SIG-M5 (cell line): Measurements from ENCODE around the gene IFT74.

ENCODE experiments used
- DNase-seq: peaks from one replicate; lab custom pipeline; 2025; lab: John Stamatoyannopoulos, UW

The IFT74 gene

GRCh38 chr9:26955921-26956859, at the start of gene IFT74:
Gene IFT74, plus strand, starts transcription at chr9:26956412. Its CDS starts 5,556 bp downstream, at chr9:26961968.
- DNase-seq: peak; percentile 76

GRCh38 chr9:26913138-26913668, 43.0 kb upstream of the IFT74 start:
- DNase-seq: no peak

GRCh38 chr9:26919698-26920097, 36.5 kb upstream of the IFT74 start:
- no peak for DNase-seq

- no peak for DNase-seq
Measured at GRCh38 chr9:26925609-26926008, 30.6 kb upstream of the IFT74 start.

- DNase-seq: no peak
Measured at GRCh38 chr9:26928902-26929495, 27.2 kb upstream of the IFT74 start.

GRCh38 chr9:26935847-26936246, 20.4 kb upstream of the IFT74 start:
- DNase-seq: no peak

- DNase-seq: no peak
Measured at GRCh38 chr9:26937816-26938371, 18.3 kb upstream of the IFT74 start.

GRCh38 chr9:26939955-26940711, 16.1 kb upstream of the IFT74 start:
- no peak for DNase-seq

GRCh38 chr9:26940779-26941178, 15.4 kb upstream of the IFT74 start:
- DNase-seq: no peak

- no peak for DNase-seq
Measured at GRCh38 chr9:26945591-26945990, 10.6 kb upstream of the IFT74 start.

GRCh38 chr9:26946753-26947727, 9.2 kb upstream of the IFT74 start, which contains the start of gene PLAA:
Gene PLAA, minus strand, starts transcription at chr9:26947242. Its CDS starts 197 bp downstream, at chr9:26947045.
- DNase-seq: peak; percentile 31

- DNase-seq: no peak
Measured at GRCh38 chr9:26947736-26948135, 8.5 kb upstream of the IFT74 start.

GRCh38 chr9:26949637-26950069, 6.6 kb upstream of the IFT74 start:
- no peak for DNase-seq

GRCh38 chr9:26950521-26950920, 5.7 kb upstream of the IFT74 start:
- DNase-seq: no peak

- DNase-seq: no peak
Measured at GRCh38 chr9:26951794-26952193, 4.4 kb upstream of the IFT74 start.

- DNase-seq: no peak
Measured at GRCh38 chr9:26954050-26954508, 2.1 kb upstream of the IFT74 start.

GRCh38 chr9:26955222-26955903, 849 bp upstream of the IFT74 start:
- peak; percentile 25 for DNase-seq

- DNase-seq: no peak
Measured at GRCh38 chr9:26956860-26957233, 635 bp downstream of the IFT74 start.

- DNase-seq: no peak
Measured at GRCh38 chr9:26971721-26972120, 15.5 kb downstream of the IFT74 start.

- DNase-seq: no peak
Measured at GRCh38 chr9:26973989-26974388, 17.8 kb downstream of the IFT74 start.
